WTC11 (cell line): ENCODE measurements around the gene CYP4F11. TPM values are rescaled to one million over a fixed set of nuclear protein-coding genes. Genes with fewer than 3 reads are reported as not detected.

Experiments used
- ATAC-seq: fragments of 200-7000 bp; cut with Tn5 transposase; 2 replicates; pipeline ENCODE4 v1.10.0; 2021; ENCODE audit warnings: mild to moderate bottlenecking, moderate library complexity
- CTCF ChIA-PET: fragments of 300-600 bp; sonication (Branson Sonifier 250); formaldehyde crosslinking; loops from one replicate; lab custom pipeline; 2021; ENCODE audit warnings: antibody characterized with exemption; lab: Charles Lee
- POLR2A ChIA-PET: fragments of 350-600 bp; sonication (Branson Sonifier 250); formaldehyde crosslinking; loops from one replicate; lab custom pipeline; 2021; ENCODE audit warnings: antibody characterized with exemption; lab: Charles Lee
- DNase-seq: peaks from one replicate; pipeline ENCODE4 v3.0.0; 2021; ENCODE audit warnings: low spot score
- H3K27ac Mint-ChIP-seq: 2 replicates; pipeline ENCODE4 v1.8.0; 2021; ENCODE audit warnings: mixed read lengths
- H3K27me3 Mint-ChIP-seq: 2 replicates; pipeline ENCODE4 v1.8.0; 2021; ENCODE audit warnings: low read depth, mild to moderate bottlenecking, moderate library complexity, mixed read lengths
- H3K36me3 Mint-ChIP-seq: 2 replicates; pipeline ENCODE4 v1.8.0; 2021; ENCODE audit warnings: mixed read lengths
- H3K4me1 Mint-ChIP-seq: 2 replicates; pipeline ENCODE4 v1.8.0; 2022; ENCODE audit warnings: mixed read lengths
- H3K4me3 Mint-ChIP-seq: 2 replicates; pipeline ENCODE4 v1.8.0; 2021; ENCODE audit warnings: mild to moderate bottlenecking, moderate library complexity, mixed read lengths
- H3K9me3 Mint-ChIP-seq: 2 replicates; pipeline ENCODE4 v1.8.0; 2021; ENCODE audit warnings: mixed read lengths
- ATF1 ChIP-seq: sonication (generic); formaldehyde crosslinking; IDR thresholded peaks from 2 replicates; pipeline ENCODE4 v1.8.1; 2023; ENCODE audit warnings: mild to moderate bottlenecking, moderate library complexity, missing genetic modification reagents
- CTCF ChIP-seq: fragments of 200-600 bp; IDR thresholded peaks from 2 replicates; pipeline ENCODE4 v1.8.0; 2022; ENCODE audit warnings: antibody characterized with exemption
- ELF4 ChIP-seq: sonication (generic); formaldehyde crosslinking; IDR thresholded peaks from 2 replicates; pipeline ENCODE4 v1.8.1; 2022; ENCODE audit warnings: low read depth, mild to moderate bottlenecking, moderate library complexity, missing genetic modification reagents
- EMX1 ChIP-seq: fragments of 250-450 bp; sonication (Bioruptor Pico); IDR thresholded peaks from 2 replicates; pipeline ENCODE4 v1.8.0; 2021; ENCODE audit warnings: mild to moderate bottlenecking
- GABPB1 ChIP-seq: sonication (generic); formaldehyde crosslinking; IDR thresholded peaks from 2 replicates; pipeline ENCODE4 v1.8.1; 2023; ENCODE audit warnings: mild to moderate bottlenecking, missing genetic modification reagents
- JUN ChIP-seq: sonication (generic); formaldehyde crosslinking; IDR thresholded peaks from 2 replicates; pipeline ENCODE4 v1.8.0; 2023; ENCODE audit warnings: mild to moderate bottlenecking, missing genetic modification reagents
- KAT7 ChIP-seq: sonication (generic); formaldehyde crosslinking; IDR thresholded peaks from 2 replicates; pipeline ENCODE4 v1.8.1; 2023; ENCODE audit warnings: missing genetic modification reagents, mild to moderate bottlenecking, borderline replicate concordance
- MYBL2 ChIP-seq: sonication (generic); formaldehyde crosslinking; IDR thresholded peaks from 2 replicates; pipeline ENCODE4 v1.8.1; 2023; ENCODE audit warnings: mild to moderate bottlenecking, moderate library complexity, missing genetic modification reagents
- NFATC4 ChIP-seq: fragments of 250-450 bp; sonication (Bioruptor Pico); IDR thresholded peaks from 2 replicates; pipeline ENCODE4 v1.9.0; 2021; ENCODE audit warnings: mild to moderate bottlenecking
- NFE2L1 ChIP-seq: sonication (generic); formaldehyde crosslinking; IDR thresholded peaks from 2 replicates; pipeline ENCODE4 v1.8.1; 2023; ENCODE audit warnings: missing genetic modification reagents
- NFYB ChIP-seq: sonication (generic); formaldehyde crosslinking; conservative IDR thresholded peaks from 2 replicates; pipeline ENCODE4 v1.8.0; 2022; ENCODE audit warnings: low read depth, missing genetic modification reagents
- NR1H2 ChIP-seq: sonication (generic); formaldehyde crosslinking; IDR thresholded peaks from 2 replicates; pipeline ENCODE4 v1.9.0; 2021; ENCODE audit warnings: mild to moderate bottlenecking, moderate library complexity, missing genetic modification reagents
- PRRX2 ChIP-seq: fragments of 250-450 bp; sonication (Bioruptor Pico); IDR thresholded peaks from 2 replicates; pipeline ENCODE4 v1.8.0; 2021; ENCODE audit warnings: mild to moderate bottlenecking
- SP1 ChIP-seq: sonication (generic); formaldehyde crosslinking; conservative IDR thresholded peaks from 2 replicates; pipeline ENCODE4 v1.8.1; 2022; ENCODE audit warnings: missing genetic modification reagents
- TCF7 ChIP-seq: sonication (generic); formaldehyde crosslinking; IDR thresholded peaks from 2 replicates; pipeline ENCODE4 v1.8.0; 2022; ENCODE audit warnings: mild to moderate bottlenecking, low read depth, missing genetic modification reagents, moderate library complexity
- TEAD1 ChIP-seq: sonication (generic); formaldehyde crosslinking; IDR thresholded peaks from 2 replicates; pipeline ENCODE4 v1.8.0; 2022; ENCODE audit warnings: mild to moderate bottlenecking, missing genetic modification reagents
- USF1 ChIP-seq: sonication (generic); formaldehyde crosslinking; IDR thresholded peaks from 2 replicates; pipeline ENCODE4 v1.8.0; 2022; ENCODE audit warnings: mild to moderate bottlenecking, missing genetic modification reagents
- ZNF232 ChIP-seq: sonication (generic); formaldehyde crosslinking; IDR thresholded peaks from 2 replicates; pipeline ENCODE4 v1.8.0; 2022; ENCODE audit warnings: mild to moderate bottlenecking, missing genetic modification reagents
- ZNF263 ChIP-seq: sonication (generic); formaldehyde crosslinking; IDR thresholded peaks from 2 replicates; pipeline ENCODE4 v1.8.1; 2022; ENCODE audit warnings: low read depth, mild to moderate bottlenecking, moderate library complexity, missing genetic modification reagents
- ZNF396 ChIP-seq: fragments of 250-450 bp; sonication (Bioruptor Pico); IDR thresholded peaks from 2 replicates; pipeline ENCODE4 v1.8.0; 2021; ENCODE audit warnings: mild to moderate bottlenecking, moderate library complexity, borderline replicate concordance
- ZNF416 ChIP-seq: fragments of 250-450 bp; sonication (Bioruptor Pico); IDR thresholded peaks from 2 replicates; pipeline ENCODE4 v1.9.0; 2021; ENCODE audit warnings: mild to moderate bottlenecking, inconsistent platforms
- ZNF423 ChIP-seq: fragments of 250-450 bp; sonication (Bioruptor Pico); IDR thresholded peaks from 2 replicates; pipeline ENCODE4 v2.1.2; 2022; ENCODE audit warnings: mild to moderate bottlenecking, moderate library complexity
- total RNA-seq: library from RNA; stranded (reverse); gene quantifications from 3 replicates; pipeline ENCODE4 v1.2.3, GENCODE V29; 2021
- TF ChIP-seq, protein P1 (sequence below): sonication (generic); formaldehyde crosslinking; IDR thresholded peaks from 2 replicates; pipeline ENCODE4 v1.8.1; 2022; ENCODE audit warnings: missing genetic modification reagents, borderline replicate concordance
- TF ChIP-seq, protein P2 (sequence below): sonication (generic); formaldehyde crosslinking; IDR thresholded peaks from 2 replicates; pipeline ENCODE4 v1.8.0; 2022; ENCODE audit warnings: missing genetic modification reagents
- TF ChIP-seq, protein P3 (sequence below): sonication (generic); formaldehyde crosslinking; IDR thresholded peaks from 2 replicates; pipeline ENCODE4 v1.8.0; 2023; ENCODE audit warnings: mild to moderate bottlenecking, missing genetic modification reagents

CYP4F11 gene
- total RNA-seq, 1 experiment from 2014 or later: not detected

GRCh38 chr19:15964231-15964630, 29.9 kb upstream of the CYP4F11 start:
- no peak for ATAC-seq
- TF ChIP-seq ZNF263 (CRISPR knock-in tag) (no peak), NFYB (CRISPR knock-in tag) (no peak), ELF4 (no peak), CTCF (no peak)
- TF ChIP-seq, all 79 proteins: peak for 0

GRCh38 chr19:15962319-15962718, 28.0 kb upstream of the CYP4F11 start:
- H3K27me3 Mint-ChIP-seq: peaks cover 13% of the 10 kb centered on the region
- H3K27ac Mint-ChIP-seq: no peak overlapping the region
- no peak for TF ChIP-seq KAT7 (CRISPR knock-in tag)
- TF ChIP-seq ZNF423 (CRISPR knock-in tag): no peak
- no peak for TF ChIP-seq ZNF263 (CRISPR knock-in tag)
- TF ChIP-seq, protein P1, sequence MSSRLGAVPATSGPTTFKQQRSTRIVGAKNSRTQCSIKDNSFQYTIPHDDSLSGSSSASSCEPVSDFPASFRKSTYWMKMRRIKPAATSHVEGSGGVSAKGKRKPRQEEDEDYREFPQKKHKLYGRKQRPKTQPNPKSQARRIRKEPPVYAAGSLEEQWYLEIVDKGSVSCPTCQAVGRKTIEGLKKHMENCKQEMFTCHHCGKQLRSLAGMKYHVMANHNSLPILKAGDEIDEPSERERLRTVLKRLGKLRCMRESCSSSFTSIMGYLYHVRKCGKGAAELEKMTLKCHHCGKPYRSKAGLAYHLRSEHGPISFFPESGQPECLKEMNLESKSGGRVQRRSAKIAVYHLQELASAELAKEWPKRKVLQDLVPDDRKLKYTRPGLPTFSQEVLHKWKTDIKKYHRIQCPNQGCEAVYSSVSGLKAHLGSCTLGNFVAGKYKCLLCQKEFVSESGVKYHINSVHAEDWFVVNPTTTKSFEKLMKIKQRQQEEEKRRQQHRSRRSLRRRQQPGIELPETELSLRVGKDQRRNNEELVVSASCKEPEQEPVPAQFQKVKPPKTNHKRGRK: no peak
- ChIA-PET POLR2A (interaction anchor here (0.6 kb wide), 1 partner anchor 1603 kb away, joined by 3 read pairs; no protein-coding TSS in a partner anchor), CTCF (no interaction called here)
- no peaks in the 10 kb centered on the region for H3K4me1 Mint-ChIP-seq
- peaks cover 49% of the 10 kb centered on the region for H3K36me3 Mint-ChIP-seq
- peaks cover 71% of the 10 kb centered on the region for H3K9me3 Mint-ChIP-seq
- ATAC-seq: no peak
- DNase-seq: no peak
- H3K4me3 Mint-ChIP-seq: no peak overlapping the region

More at GRCh38 chr19:15964231-15964630, 29.9 kb upstream of the CYP4F11 start:
- no peak for DNase-seq
- Mint-ChIP-seq H3K27me3 (peaks cover 12% of the 10 kb centered on the region), H3K4me1 (no peaks in the 10 kb centered on the region), H3K27ac (no peak overlapping the region), H3K4me3 (no peak overlapping the region), H3K9me3 (peaks cover 66% of the 10 kb centered on the region), H3K36me3 (peaks cover 40% of the 10 kb centered on the region)
- POLR2A ChIA-PET: no interaction called here
- CTCF ChIA-PET: no interaction called here

DNA sequence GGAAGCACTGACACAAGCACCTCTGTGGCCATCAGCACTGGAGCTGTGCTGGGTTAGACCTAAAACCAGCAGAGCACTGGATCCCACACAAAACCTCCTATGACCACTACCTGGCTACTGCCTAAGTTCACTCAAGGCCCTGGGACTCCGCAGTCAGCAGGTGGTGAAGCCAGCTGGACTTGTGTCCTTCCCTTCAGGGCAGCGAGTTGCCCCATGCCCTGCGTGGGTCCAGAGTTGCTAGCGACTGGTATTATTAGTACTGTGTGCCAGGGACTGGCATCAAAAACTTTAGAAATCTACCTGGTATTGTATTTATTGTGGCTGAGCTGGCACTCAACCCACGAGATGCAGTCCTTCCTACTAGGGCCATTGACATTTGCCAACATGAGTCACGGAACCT, 20.5 kb upstream of the CYP4F11 start:
- CTCF ChIA-PET: no interaction called here
- Mint-ChIP-seq H3K27me3 (peaks cover 22% of the 10 kb centered on the region), H3K36me3 (peaks cover 48% of the 10 kb centered on the region), H3K4me1 (no peaks in the 10 kb centered on the region), H3K27ac (no peak overlapping the region), H3K9me3 (peaks cover 85% of the 10 kb centered on the region), H3K4me3 (no peak overlapping the region)
- ATAC-seq: no peak
- POLR2A ChIA-PET: no interaction called here
- TF ChIP-seq, protein P2, sequence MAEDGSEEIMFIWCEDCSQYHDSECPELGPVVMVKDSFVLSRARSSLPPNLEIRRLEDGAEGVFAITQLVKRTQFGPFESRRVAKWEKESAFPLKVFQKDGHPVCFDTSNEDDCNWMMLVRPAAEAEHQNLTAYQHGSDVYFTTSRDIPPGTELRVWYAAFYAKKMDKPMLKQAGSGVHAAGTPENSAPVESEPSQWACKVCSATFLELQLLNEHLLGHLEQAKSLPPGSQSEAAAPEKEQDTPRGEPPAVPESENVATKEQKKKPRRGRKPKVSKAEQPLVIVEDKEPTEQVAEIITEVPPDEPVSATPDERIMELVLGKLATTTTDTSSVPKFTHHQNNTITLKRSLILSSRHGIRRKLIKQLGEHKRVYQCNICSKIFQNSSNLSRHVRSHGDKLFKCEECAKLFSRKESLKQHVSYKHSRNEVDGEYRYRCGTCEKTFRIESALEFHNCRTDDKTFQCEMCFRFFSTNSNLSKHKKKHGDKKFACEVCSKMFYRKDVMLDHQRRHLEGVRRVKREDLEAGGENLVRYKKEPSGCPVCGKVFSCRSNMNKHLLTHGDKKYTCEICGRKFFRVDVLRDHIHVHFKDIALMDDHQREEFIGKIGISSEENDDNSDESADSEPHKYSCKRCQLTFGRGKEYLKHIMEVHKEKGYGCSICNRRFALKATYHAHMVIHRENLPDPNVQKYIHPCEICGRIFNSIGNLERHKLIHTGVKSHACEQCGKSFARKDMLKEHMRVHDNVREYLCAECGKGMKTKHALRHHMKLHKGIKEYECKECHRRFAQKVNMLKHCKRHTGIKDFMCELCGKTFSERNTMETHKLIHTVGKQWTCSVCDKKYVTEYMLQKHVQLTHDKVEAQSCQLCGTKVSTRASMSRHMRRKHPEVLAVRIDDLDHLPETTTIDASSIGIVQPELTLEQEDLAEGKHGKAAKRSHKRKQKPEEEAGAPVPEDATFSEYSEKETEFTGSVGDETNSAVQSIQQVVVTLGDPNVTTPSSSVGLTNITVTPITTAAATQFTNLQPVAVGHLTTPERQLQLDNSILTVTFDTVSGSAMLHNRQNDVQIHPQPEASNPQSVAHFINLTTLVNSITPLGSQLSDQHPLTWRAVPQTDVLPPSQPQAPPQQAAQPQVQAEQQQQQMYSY (CRISPR knock-in tag): no peak
- no peak for TF ChIP-seq JUN (CRISPR knock-in tag)
- no peak for TF ChIP-seq NR1H2
- no peak for TF ChIP-seq TEAD1 (CRISPR knock-in tag)
- no peak for TF ChIP-seq NFATC4 (CRISPR knock-in tag)
- TF ChIP-seq ZNF416 (CRISPR knock-in tag): no peak
- TF ChIP-seq ZNF423 (CRISPR knock-in tag): no peak
- no peak for TF ChIP-seq NFE2L1 (CRISPR knock-in tag)
- no peak for TF ChIP-seq GABPB1
- no peak for TF ChIP-seq SP1
- TF ChIP-seq KAT7 (CRISPR knock-in tag): no peak
- TF ChIP-seq, protein P3, sequence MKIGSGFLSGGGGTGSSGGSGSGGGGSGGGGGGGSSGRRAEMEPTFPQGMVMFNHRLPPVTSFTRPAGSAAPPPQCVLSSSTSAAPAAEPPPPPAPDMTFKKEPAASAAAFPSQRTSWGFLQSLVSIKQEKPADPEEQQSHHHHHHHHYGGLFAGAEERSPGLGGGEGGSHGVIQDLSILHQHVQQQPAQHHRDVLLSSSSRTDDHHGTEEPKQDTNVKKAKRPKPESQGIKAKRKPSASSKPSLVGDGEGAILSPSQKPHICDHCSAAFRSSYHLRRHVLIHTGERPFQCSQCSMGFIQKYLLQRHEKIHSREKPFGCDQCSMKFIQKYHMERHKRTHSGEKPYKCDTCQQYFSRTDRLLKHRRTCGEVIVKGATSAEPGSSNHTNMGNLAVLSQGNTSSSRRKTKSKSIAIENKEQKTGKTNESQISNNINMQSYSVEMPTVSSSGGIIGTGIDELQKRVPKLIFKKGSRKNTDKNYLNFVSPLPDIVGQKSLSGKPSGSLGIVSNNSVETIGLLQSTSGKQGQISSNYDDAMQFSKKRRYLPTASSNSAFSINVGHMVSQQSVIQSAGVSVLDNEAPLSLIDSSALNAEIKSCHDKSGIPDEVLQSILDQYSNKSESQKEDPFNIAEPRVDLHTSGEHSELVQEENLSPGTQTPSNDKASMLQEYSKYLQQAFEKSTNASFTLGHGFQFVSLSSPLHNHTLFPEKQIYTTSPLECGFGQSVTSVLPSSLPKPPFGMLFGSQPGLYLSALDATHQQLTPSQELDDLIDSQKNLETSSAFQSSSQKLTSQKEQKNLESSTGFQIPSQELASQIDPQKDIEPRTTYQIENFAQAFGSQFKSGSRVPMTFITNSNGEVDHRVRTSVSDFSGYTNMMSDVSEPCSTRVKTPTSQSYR (CRISPR knock-in tag): no peak
- no peak for TF ChIP-seq TCF7 (CRISPR knock-in tag)
- TF ChIP-seq PRRX2 (CRISPR knock-in tag): no peak
- no peak for TF ChIP-seq ZNF232 (CRISPR knock-in tag)
- TF ChIP-seq MYBL2 (CRISPR knock-in tag): no peak
- no peak for TF ChIP-seq ZNF396
- no peak for TF ChIP-seq EMX1 (CRISPR knock-in tag)
- no peak for TF ChIP-seq ATF1 (CRISPR knock-in tag)
- TF ChIP-seq USF1 (CRISPR knock-in tag): no peak
- no peak for DNase-seq
